Forelimb muscle (tissue), 1 donor: Measurements from ENCODE around the gene DTNA. TPM values are rescaled to one million over a fixed set of nuclear protein-coding genes. Genes with fewer than 3 reads are reported as not detected.
A peak's percentile ranks its signal among the peaks of the same experiment; 100 is the strongest.

Experiments used
- DNase-seq: peaks from one replicate; pipeline ENCODE4 v3.0.0-alpha.2; 2013; ENCODE audit warnings: low read depth
- polyA plus RNA-seq: library from polyadenylated mRNA; unstranded; fragments of 120-200 nt; gene quantifications from one replicate; pipeline ENCODE4 v1.2.1, GENCODE V29; 2013; ENCODE audit not compliant: insufficient read length

DTNA gene
- polyA plus RNA-seq, 1 donor = 90.1 TPM

- no peak for DNase-seq
These were observed 95.8 kb downstream of the DTNA start for GRCh38 chr18:34805878-34806351.

GRCh38 chr18:34806527-34806926, 96.4 kb downstream of the DTNA start:
- no peak for DNase-seq

GRCh38 chr18:34807106-34807796, 97.2 kb downstream of the DTNA start:
- no peak for DNase-seq

- no peak for DNase-seq
These were observed 98.3 kb downstream of the DTNA start for GRCh38 chr18:34808389-34808788.

GRCh38 chr18:34809451-34810072, 99.5 kb downstream of the DTNA start:
- DNase-seq = no peak

- DNase-seq = no peak
These were observed 106.1 kb downstream of the DTNA start for GRCh38 chr18:34816183-34816582.

- no peak for DNase-seq
These were observed 107.5 kb downstream of the DTNA start for GRCh38 chr18:34817636-34818035.

- no peak for DNase-seq
These were observed 108.0 kb downstream of the DTNA start for GRCh38 chr18:34818064-34818463.

- DNase-seq = no peak
These were observed 110.4 kb downstream of the DTNA start for GRCh38 chr18:34820360-34821065.

- DNase-seq = no peak
These were observed 111.6 kb downstream of the DTNA start for GRCh38 chr18:34821669-34822210.

- no peak for DNase-seq
These were observed 118.0 kb downstream of the DTNA start for GRCh38 chr18:34828093-34828492.

GRCh38 chr18:34834897-34835296, 124.8 kb downstream of the DTNA start:
- peak; percentile 44 for DNase-seq

- DNase-seq = no peak
These were observed 125.4 kb downstream of the DTNA start for GRCh38 chr18:34835466-34835865.

GRCh38 chr18:34837769-34838272, 127.7 kb downstream of the DTNA start:
- DNase-seq = peak; percentile 71

GRCh38 chr18:34838669-34839068, 128.6 kb downstream of the DTNA start:
- DNase-seq = no peak

- no peak for DNase-seq
These were observed 130.2 kb downstream of the DTNA start for GRCh38 chr18:34840256-34840826.

- DNase-seq = no peak
These were observed 131.8 kb downstream of the DTNA start for GRCh38 chr18:34841891-34842290.

- no peak for DNase-seq
These were observed 134.0 kb downstream of the DTNA start for GRCh38 chr18:34844072-34844471.

GRCh38 chr18:34844732-34845459, 134.8 kb downstream of the DTNA start:
- DNase-seq = no peak

- no peak for DNase-seq
These were observed 137.3 kb downstream of the DTNA start for GRCh38 chr18:34847408-34847807.

GRCh38 chr18:34848156-34848555, 138.1 kb downstream of the DTNA start:
- DNase-seq = no peak
